NCI-H510A treated with DMSO at 0.1 percent for 48 hours (cell line): Measurements from ENCODE around the gene DAPP1.
"Not testable (repeated sequence)": the region's sequence is repeated elsewhere in the genome, so short reads cannot be mapped to it uniquely, and the experiment has no call there.

Source experiments
- DNase-seq: peaks from one replicate; lab custom pipeline; 2025; lab: John Stamatoyannopoulos, UW

The DAPP1 gene

GRCh38 chr4:99816545-99817308, at the start of gene DAPP1:
Gene DAPP1 (plus strand): TSS chr4:99816827. CDS start chr4:99816914, 87 bp downstream.
- DNase-seq, result peak; percentile 25

GRCh38 chr4:99770842-99771241, 45.8 kb upstream of the DAPP1 start:
- DNase-seq, result not testable (repeated sequence)

- no peak for DNase-seq
These were observed 32.7 kb upstream of the DAPP1 start for GRCh38 chr4:99783940-99784339.

- DNase-seq, result no peak
These were observed 31.8 kb upstream of the DAPP1 start for GRCh38 chr4:99784842-99785241.

GRCh38 chr4:99790796-99791617, 25.6 kb upstream of the DAPP1 start:
- DNase-seq, result peak; percentile 91

GRCh38 chr4:99800332-99801004, 16.2 kb upstream of the DAPP1 start:
- no peak for DNase-seq

- DNase-seq, result no peak
These were observed 15.5 kb upstream of the DAPP1 start for GRCh38 chr4:99801005-99801699.

GRCh38 chr4:99803566-99804101, 13.0 kb upstream of the DAPP1 start:
- no peak for DNase-seq

- DNase-seq, result no peak
These were observed 10.1 kb upstream of the DAPP1 start for GRCh38 chr4:99806545-99806944.

GRCh38 chr4:99807666-99808065, 9.0 kb upstream of the DAPP1 start:
- DNase-seq, result no peak

GRCh38 chr4:99808260-99808857, 8.3 kb upstream of the DAPP1 start:
- peak; percentile 63 for DNase-seq

- DNase-seq, result no peak
These were observed 7.3 kb upstream of the DAPP1 start for GRCh38 chr4:99809326-99809725.

- no peak for DNase-seq
These were observed 6.1 kb upstream of the DAPP1 start for GRCh38 chr4:99810536-99810935.

- no peak for DNase-seq
These were observed 5.5 kb upstream of the DAPP1 start for GRCh38 chr4:99811117-99811516.

- peak; percentile 19 for DNase-seq
These were observed 4.8 kb upstream of the DAPP1 start for GRCh38 chr4:99811850-99812249.

GRCh38 chr4:99815597-99816011, 1.0 kb upstream of the DAPP1 start:
- DNase-seq, result peak; percentile 80

- no peak for DNase-seq
These were observed 773 bp downstream of the DAPP1 start for GRCh38 chr4:99817309-99817890.

- no peak for DNase-seq
These were observed 2.0 kb downstream of the DAPP1 start for GRCh38 chr4:99818661-99819060.

- DNase-seq, result no peak
These were observed 5.4 kb downstream of the DAPP1 start for GRCh38 chr4:99821918-99822503.

- no peak for DNase-seq
These were observed 6.1 kb downstream of the DAPP1 start for GRCh38 chr4:99822734-99823133.
